KBM-7 (cell line): ENCODE data around the gene SMARCC2.
"Not testable (repeated sequence)": the region's sequence is repeated elsewhere in the genome, so short reads cannot be mapped to it uniquely, and the experiment has no call there.

Experiments
- DNase-seq: peaks from one replicate; pipeline ENCODE4 v3.0.0-alpha.2; 2015
- in situ Hi-C: fragments of 300-500 bp; cut with MboI; formaldehyde crosslinking; loops from 2 replicates; pipeline ENCODE4 v1.14.3; 2020; ENCODE audit warnings: low sequenced_read_pairs, low pct_unique_long_range_greater_than_20kb, mixed read lengths

SMARCC2 gene

GRCh38 chr12:56129206-56129941 lies 59.9 kb downstream of the SMARCC2 start:
- in situ Hi-C loops, result no loop called here
- peak; percentile 94 for DNase-seq

- in situ Hi-C loops, result no loop called here
- DNase-seq, result no peak
These were observed 60.5 kb downstream of the SMARCC2 start for GRCh38 chr12:56128670-56129205.

- in situ Hi-C loops, result no loop called here
These were observed 61.2 kb downstream of the SMARCC2 start, which contains the start of gene ESYT1 for GRCh38 chr12:56127888-56128669. Gene ESYT1 (plus strand): TSS chr12:56128267. CDS start chr12:56128320, 53 bp downstream.

GRCh38 chr12:56127485-56127887 lies 61.8 kb downstream of the SMARCC2 start:
- DNase-seq, result no peak
- in situ Hi-C loops, result no loop called here

More at GRCh38 chr12:56127888-56128669, 61.2 kb downstream of the SMARCC2 start, which contains the start of gene ESYT1:
- DNase-seq, result peak; percentile 100

DNA sequence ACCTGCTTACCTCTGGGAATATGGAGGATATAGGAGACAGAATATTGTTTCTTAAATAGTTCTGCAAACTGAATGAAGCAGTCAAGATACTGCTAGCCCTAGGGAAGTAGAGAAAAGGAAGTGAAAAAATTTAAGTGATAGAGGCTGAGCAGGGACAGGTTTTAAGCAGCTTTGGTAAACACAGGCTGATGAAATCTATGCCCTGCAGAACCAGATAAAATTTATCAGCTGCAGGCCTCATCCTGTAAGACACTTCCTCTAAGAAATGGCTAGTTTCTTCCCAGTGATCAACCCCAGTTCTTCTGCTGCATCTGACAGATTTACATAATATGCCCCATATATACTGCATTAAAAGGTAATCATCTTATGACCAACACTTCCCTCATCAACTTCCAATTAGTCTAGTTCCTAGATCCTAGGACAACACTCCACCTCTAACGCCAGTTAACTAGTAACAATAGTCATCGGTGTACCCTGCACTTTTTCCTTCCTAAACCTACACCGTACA lies 62.5 kb downstream of the SMARCC2 start:
- peak; percentile 79 for DNase-seq
- in situ Hi-C loops, result no loop called here

- no peak for DNase-seq
- in situ Hi-C loops, result no loop called here
These were observed 65.2 kb downstream of the SMARCC2 start for GRCh38 chr12:56124133-56124532.

- DNase-seq, result no peak
- in situ Hi-C loops, result no loop called here
These were observed 66.6 kb downstream of the SMARCC2 start for GRCh38 chr12:56122637-56123036.

- no peak for DNase-seq
- in situ Hi-C loops, result no loop called here
These were observed 67.9 kb downstream of the SMARCC2 start for GRCh38 chr12:56121204-56121870.

DNA sequence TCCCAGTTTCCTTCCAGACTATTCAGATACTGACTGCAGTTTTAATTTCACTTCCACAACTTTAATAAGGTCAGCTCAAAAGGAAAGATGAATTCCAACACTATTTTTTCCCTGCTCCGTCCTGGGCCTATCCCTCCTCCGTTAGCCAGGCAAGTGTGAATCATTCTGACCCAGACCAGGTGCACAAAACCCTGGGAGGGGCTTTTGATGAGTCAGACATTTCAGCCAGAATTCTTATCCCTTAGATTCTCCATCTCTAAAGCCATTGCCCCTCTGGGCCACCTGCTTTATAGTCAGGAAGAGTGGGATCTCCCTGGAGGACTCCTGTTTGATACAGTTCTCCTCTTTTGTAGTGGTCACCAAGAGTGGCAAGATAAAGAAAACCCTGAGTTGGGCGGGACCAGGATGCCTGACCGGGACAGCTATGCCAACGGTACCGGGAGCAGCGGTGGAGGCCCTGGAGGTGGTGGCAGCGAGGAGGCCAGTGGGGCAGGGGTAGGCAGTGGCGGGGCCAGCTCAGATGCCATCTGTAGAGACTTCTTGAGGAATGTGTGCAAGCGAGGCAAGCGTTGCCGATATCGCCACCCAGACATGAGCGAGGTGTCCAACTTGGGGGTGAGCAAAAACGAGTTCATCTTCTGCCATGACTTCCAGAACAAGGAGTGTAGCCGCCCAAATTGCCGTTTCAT lies 69.0 kb downstream of the SMARCC2 start:
- no peak for DNase-seq
- in situ Hi-C loops, result no loop called here

DNA sequence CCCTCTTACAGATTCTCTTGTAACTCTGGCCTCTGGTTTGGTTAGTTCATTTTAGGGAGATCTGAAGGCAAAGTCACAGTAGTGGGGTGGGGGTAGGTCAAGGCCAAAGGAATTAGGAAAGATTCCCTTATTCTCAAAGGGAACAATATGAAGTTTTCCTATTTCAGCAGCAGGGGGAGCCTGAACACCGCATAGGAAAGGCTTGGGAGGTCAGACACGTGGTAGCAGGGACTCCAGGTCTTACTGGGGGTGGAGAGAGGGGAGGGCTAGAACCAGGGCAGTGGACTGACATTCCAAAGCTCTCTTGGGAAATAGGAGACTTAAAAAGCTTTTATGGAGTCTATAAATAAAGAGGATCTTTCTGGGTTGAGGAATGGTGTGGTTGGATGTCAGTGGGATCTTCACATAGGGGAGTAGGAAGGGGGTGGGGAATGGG lies 69.9 kb downstream of the SMARCC2 start:
- DNase-seq, result peak; percentile 75
- in situ Hi-C loops, result no loop called here

DNA sequence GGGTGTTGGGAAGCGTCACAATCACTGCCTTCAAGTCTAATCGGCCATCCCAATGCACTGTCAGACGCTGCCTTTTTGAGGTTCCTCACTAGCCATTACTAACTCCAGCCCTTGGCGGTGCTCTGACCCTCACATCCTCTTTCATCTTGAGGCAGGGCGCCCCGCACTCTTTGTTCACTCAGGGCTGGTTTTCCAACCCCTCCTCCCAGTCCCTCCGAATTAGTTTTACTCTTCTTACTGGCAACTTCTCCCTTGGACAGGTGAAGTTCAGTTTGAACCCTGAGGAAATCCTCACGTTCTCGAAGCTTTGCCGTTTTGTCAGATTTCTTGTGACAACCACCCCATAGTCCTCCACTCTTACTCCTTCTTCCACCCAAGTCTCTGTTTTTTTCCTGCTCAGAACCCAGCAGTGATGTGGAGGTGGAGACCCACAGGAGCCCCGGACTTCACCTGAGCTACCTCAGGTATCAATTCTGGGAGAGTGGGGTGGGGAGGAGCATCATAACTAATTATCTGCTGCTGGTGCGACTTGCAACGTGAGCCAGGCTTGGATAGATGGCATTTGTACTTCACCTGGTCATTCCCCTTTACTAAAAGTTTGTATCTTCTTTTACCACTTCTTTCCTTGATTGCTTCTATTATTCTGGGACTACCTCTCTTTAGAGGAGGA lies 70.5 kb downstream of the SMARCC2 start:
- DNase-seq, result no peak
- in situ Hi-C loops, result no loop called here

- in situ Hi-C loops, result no loop called here
- peak; percentile 99 for DNase-seq
These were observed 71.2 kb downstream of the SMARCC2 start, which contains the start of gene ZC3H10 for GRCh38 chr12:56117778-56118687. Gene ZC3H10 (plus strand): TSS chr12:56118266. CDS start chr12:56120563, 2,297 bp downstream.

- in situ Hi-C loops, DNase-seq: not testable (repeated sequence)
These were observed 72.1 kb downstream of the SMARCC2 start for GRCh38 chr12:56117082-56117706.

DNA sequence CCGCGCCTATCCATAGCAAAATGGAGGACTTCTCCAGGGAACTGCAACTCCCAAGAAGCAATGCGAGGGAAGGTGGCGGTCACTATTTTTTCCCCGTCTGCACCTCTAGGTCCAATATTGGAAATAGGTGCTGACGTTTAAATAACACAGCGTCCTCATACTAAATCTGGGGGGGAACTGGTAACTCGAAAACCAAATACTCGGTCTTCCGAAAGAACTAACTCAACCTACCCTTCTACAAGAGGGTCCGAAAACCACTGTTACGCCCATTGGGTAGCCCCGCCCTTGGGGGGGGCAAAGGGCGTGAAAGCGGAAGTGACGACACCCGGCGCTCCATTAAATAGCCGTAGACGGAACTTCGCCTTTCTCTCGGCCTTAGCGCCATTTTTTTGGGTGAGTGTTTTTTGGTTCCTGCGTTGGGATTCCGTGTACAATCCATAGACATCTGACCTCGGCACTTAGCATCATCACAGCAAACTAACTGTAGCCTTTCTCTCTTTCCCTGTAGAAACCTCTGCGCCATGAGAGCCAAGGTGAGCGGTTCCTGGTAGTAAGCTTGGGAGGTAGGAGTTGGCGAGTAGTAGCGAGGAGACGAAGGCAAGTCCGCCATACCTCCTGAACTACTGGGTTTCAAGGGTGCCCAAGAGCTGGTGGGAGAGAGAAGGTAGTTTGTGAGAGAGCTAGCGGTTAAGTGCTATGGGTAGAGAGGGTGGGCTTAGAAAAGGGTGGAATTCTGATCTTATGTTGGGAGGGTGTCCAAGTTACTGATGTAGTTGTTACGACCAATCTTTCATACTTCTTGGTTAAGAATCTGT lies 72.8 kb downstream of the SMARCC2 start, which contains the start of gene RPL41:
Gene RPL41, plus strand, starts transcription at position 367 of the 815 bp plus-strand sequence.
- in situ Hi-C loops, result no loop called here
- peak; percentile 97 for DNase-seq

DNA sequence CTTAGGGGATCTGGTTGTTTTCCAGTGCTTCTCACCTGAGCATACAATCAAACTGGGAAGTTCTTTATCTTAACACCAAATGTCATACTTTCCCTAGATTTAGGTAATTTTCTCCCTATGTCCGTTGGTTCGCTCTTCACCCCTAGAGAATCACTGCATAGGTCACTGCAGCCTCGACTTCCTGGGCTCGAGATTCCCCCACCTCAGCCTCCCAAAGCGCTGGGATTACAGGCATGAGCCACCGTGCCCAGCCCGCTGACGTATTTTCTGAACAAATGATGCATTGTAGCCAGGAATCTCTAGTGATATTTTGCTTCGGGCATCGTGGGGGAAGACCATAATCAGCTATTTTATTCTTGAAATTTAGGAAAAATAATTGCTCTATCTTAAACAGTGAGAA lies 74.0 kb downstream of the SMARCC2 start:
- DNase-seq, result no peak
- in situ Hi-C loops, result no loop called here

GRCh38 chr12:56114084-56114483 lies 75.2 kb downstream of the SMARCC2 start:
- peak; percentile 20 for DNase-seq
- in situ Hi-C loops, result no loop called here
